Measurements from ENCODE around the gene NOS3. TPM values are rescaled to one million over a fixed set of nuclear protein-coding genes. Genes with fewer than 3 reads are reported as not detected.

NOS3 gene
- total and polyA plus RNA-seq, 2 of the 13 experiments (the other 11 are each of a cell fraction or from before 2014, with no cell fraction given) = 3.7 to 7.5 TPM

- ChIA-PET CTCF (ENCODE audit: low intra/inter-chr PET ratio, low total read pairs) (no interaction called here), POLR2A (no interaction called here)
- Histone ChIP-seq H3K27me3 (ENCODE audit: control insufficient read depth in 1 of 2, insufficient read depth in 2 of 2, low read length in 2 of 2) (no peaks in the 10 kb centered on the region), H3K9me3 (ENCODE audit: low read length) (no peaks in the 10 kb centered on the region), H3K4me2 (ENCODE audit: low read depth, low read length) (no peak overlapping the region), H3K4me3 (replicated peaks in 1 of 3; ENCODE audit: insufficient read depth in 1 of 3, low read depth in 2 of 3, low read length in 3 of 3) (no peak overlapping the region), H3K36me3 (replicated peaks in 1 of 2; ENCODE audit: control insufficient read depth in 1 of 2, insufficient read depth in 2 of 2, low read length in 2 of 2) (no peaks in the 10 kb centered on the region), H3K9ac (ENCODE audit: insufficient read depth, low read depth, low read length) (no peak overlapping the region), H3K4me1 (ENCODE audit: insufficient read depth, low read length) (peaks cover 13% of the 10 kb centered on the region), H3K79me2 (ENCODE audit: insufficient read depth, low read length) (no peaks in the 10 kb centered on the region), H3K27ac (ENCODE audit: extremely low read length, insufficient read depth, low read length) (no peak overlapping the region), H4K20me1 (ENCODE audit: insufficient read depth, low read length) (no peaks in the 10 kb centered on the region), H2AFZ (ENCODE audit: low read length) (no peak overlapping the region)
- ATAC-seq (no peak), FAIRE-seq (no peak), DNase-seq (ENCODE audit: low spot score) (no peak)
- TF ChIP-seq TAF1 (CRISPR knock-in tag; IDR thresholded peaks at IDR 0.05) (no peak), KMT2B (CRISPR knock-in tag; IDR thresholded peaks at IDR 0.05) (no peak), ISL2 (CRISPR knock-in tag; IDR thresholded peaks at IDR 0.05) (no peak), CHD2 (IDR thresholded peaks at IDR 0.05; ENCODE audit: low read depth, low read length) (no peak), ZNF280B (CRISPR knock-in tag; IDR thresholded peaks at IDR 0.05; ENCODE audit: borderline replicate concordance) (no peak), BCL6 (CRISPR knock-in tag; IDR thresholded peaks at IDR 0.05) (no peak), PLRG1 (conservative IDR thresholded peaks at IDR 0.05) (no peak), ZNF678 (CRISPR knock-in tag; IDR thresholded peaks at IDR 0.05) (no peak), HNRNPL (IDR thresholded peaks at IDR 0.05; ENCODE audit: low read depth, low read length) (no peak), DNMT1 (CRISPR knock-in tag; IDR thresholded peaks at IDR 0.05) (no peak), ZFP91 (CRISPR knock-in tag; IDR thresholded peaks at IDR 0.05; ENCODE audit: borderline replicate concordance) (no peak), RFX5 (IDR thresholded peaks at IDR 0.05; ENCODE audit: low read depth, low read length) (no peak)
- in situ Hi-C loops (cut with HindIII; ENCODE audit: extremely low pct_ligation_motif_present, low pct_unique_long_range_greater_than_20kb) (no loop called here), intact Hi-C loops (cut with micrococcal nuclease; ENCODE audit: unreplicated experiment) (no loop called here)
- WGBS (ENCODE audit: low lambda C conversion rate) = 88% methylated on average over 3 of the region's 5 CpGs
- no TSS peak for BruUV-seq (replicated peaks)
These were observed 43.0 kb downstream of the NOS3 start for GRCh38 chr7:151033864-151034249.
